Measurements from ENCODE around the gene MAPRE3.
"Not testable (repeated sequence)": the region's sequence is repeated elsewhere in the genome, so short reads cannot be mapped to it uniquely, and the experiment has no call there.

MAPRE3 gene

GRCh38 chr2:27071277-27071989 is 101.0 kb downstream of the MAPRE3 start, which contains the start of gene OST4:
Gene OST4 (minus strand): TSS chr2:27071654.
- Mint-ChIP-seq H3K27ac (peak within 1 kb of the TSS; percentile 96 to 98), H3K27me3 (no peaks in the 10 kb centered on the region), H3K9me3 (no peaks in the 10 kb centered on the region), H3K4me1 (peaks cover 78% of the 10 kb centered on the region), H3K4me3 (peak within 1 kb of the TSS; percentile 97 to 98)
- ATAC-seq (peak; percentile 93), DNase-seq (peak; percentile 89 to 91)

GRCh38 chr2:27071990-27072830 is 101.8 kb downstream of the MAPRE3 start:
- Mint-ChIP-seq H3K4me3 (peak overlapping the region; percentile 91 to 94), H3K27ac (peak overlapping the region; percentile 79 to 86), H3K27me3 (no peaks in the 10 kb centered on the region), H3K9me3 (no peaks in the 10 kb centered on the region), H3K4me1 (peaks cover 80% of the 10 kb centered on the region)
- DNase-seq = peak in 1 of 2 donors; percentile 66
- ATAC-seq = peak; percentile 62

GRCh38 chr2:27072920-27073319 is 102.5 kb downstream of the MAPRE3 start:
- ATAC-seq (no peak), DNase-seq (no peak)
- H3K4me3 Mint-ChIP-seq = peak overlapping the region; percentile 91 to 94
- no peak overlapping the region for H3K27ac Mint-ChIP-seq
- H3K4me1 Mint-ChIP-seq = peaks cover 86% of the 10 kb centered on the region
- no peaks in the 10 kb centered on the region for H3K27me3 Mint-ChIP-seq
- H3K9me3 Mint-ChIP-seq = no peaks in the 10 kb centered on the region

DNA sequence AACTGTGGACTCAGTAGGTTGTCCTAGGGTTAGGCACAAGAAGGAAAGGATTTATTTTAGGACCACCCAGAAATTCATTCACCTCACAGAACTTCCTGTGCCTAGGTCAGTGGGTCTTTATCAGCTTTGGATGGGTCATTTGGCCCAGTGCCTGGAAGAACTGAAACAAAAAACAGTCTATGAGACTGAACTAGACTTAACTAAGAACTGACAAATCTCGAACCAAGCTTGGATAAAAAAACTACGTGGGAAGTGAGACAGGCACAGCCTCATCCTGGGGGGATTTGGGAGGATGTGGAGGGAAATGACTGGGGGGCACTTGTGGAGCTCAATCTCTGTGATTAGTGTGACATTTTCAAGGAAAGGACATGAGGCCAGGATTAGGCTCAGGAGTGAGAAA is 103.3 kb downstream of the MAPRE3 start:
- no peak for ATAC-seq
- H3K27me3 Mint-ChIP-seq = no peaks in the 10 kb centered on the region
- H3K4me1 Mint-ChIP-seq = peaks cover 80% of the 10 kb centered on the region
- no peak overlapping the region for H3K4me3 Mint-ChIP-seq
- DNase-seq = no peak
- H3K9me3 Mint-ChIP-seq = no peaks in the 10 kb centered on the region
- no peak overlapping the region for H3K27ac Mint-ChIP-seq

DNA sequence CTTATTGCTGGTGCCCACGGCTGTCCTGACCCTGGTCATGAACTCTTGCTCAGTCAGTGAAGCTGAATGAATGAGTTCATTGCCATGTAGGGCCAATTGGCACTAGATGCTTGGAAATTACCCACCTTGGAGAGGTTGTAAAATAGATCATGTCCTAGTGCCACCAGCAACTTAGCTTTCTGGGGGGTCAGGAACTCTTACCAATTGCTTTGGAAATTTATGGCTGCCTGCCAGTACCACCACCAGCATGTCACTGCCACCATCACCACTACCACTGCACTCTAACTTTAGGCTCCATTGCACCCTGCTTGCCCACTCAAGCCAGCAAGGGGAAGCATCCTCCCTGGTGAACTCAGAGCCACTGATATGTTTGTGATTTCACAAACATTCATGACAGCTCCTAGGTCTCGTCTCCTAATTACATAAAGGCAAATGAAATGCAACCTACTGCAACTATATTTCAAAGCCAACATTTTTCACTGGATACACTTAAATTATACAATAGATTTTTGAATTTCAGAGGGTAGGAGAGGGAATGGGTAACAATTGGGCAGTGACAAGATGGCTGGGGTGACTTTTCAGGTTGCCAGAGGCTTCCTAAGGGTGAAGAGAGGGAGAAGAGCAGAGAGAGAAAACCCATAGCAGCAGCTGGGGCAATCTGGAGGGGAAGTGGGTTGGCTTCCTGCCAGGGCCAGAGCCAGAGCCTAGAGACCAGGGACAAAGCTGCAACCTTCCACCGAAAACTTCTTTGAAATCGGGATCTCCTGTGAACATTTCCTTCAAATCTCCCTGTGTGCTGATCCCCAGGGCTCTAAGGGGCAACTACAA is 104.5 kb downstream of the MAPRE3 start:
- Mint-ChIP-seq H3K27ac (peak overlapping the region; percentile 13 to 88), H3K9me3 (no peaks in the 10 kb centered on the region), H3K4me1 (peaks cover 71% of the 10 kb centered on the region), H3K4me3 (peak overlapping the region; percentile 36), H3K27me3 (no peaks in the 10 kb centered on the region)
- DNase-seq (no peak), ATAC-seq (no peak)

DNA sequence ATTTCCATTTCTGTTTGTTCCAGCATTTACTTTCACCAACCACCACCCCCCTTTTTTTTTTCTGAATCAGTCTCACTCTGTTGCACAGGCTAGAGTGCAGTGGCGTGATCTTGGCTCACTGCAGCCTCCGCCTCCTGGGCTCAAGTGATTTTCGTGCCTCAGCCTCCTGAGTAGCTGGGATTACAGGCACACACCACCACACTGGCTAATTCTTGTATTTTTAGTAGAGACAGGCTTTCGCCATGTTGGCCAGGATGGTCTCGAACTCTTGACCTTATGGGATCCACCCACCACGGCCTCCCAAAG is 105.1 kb downstream of the MAPRE3 start:
- peak overlapping the region; percentile 36 for H3K4me3 Mint-ChIP-seq
- not testable (repeated sequence) for ATAC-seq, DNase-seq, H3K27me3 Mint-ChIP-seq, H3K9me3 Mint-ChIP-seq
- H3K4me1 Mint-ChIP-seq = peaks cover 71% of the 10 kb centered on the region
- peak overlapping the region in 1 of 2 donors; percentile 88 for H3K27ac Mint-ChIP-seq

DNA sequence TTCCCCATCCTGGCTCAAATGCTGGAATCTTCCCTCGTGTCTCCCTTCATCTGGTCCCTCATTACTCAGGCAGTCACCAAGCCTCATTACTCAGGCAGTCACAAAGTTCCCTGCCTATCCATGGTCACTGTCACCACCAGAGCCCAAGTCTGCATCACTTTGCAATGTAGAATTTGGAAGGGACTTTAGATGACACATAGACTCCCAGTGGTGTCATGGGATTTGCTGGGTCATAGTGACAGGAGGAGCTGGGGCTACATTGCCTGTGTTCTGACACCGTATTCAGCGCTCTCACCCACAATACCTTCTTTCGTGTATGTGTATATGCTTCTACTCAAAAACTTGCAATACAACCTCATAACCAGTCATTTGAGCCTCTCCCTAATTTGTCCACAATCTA is 105.9 kb downstream of the MAPRE3 start:
- DNase-seq = no peak
- peaks cover 73% of the 10 kb centered on the region for H3K4me1 Mint-ChIP-seq

More for the DNA sequence above, 105.9 kb downstream of the MAPRE3 start:
- no peaks in the 10 kb centered on the region for H3K9me3 Mint-ChIP-seq
- no peak overlapping the region for H3K4me3 Mint-ChIP-seq
- peak overlapping the region in 1 of 2 donors; percentile 48 for H3K27ac Mint-ChIP-seq
- ATAC-seq = no peak
- H3K27me3 Mint-ChIP-seq = no peaks in the 10 kb centered on the region

All from stimulated activated naive CD8-positive, alpha-beta T cell treated with anti-CD3 and anti-CD28 coated beads, Interleukin-15, amount 100 ng/mL, for 72 hours (primary cell).